Measurements from ENCODE around the gene ELOVL7. TPM values are rescaled to one million over a fixed set of nuclear protein-coding genes. Genes with fewer than 3 reads are reported as not detected.

ELOVL7 gene
- total and polyA plus RNA-seq, 4 donors, result 2.9 to 5.9 (median 4.3) TPM

DNA sequence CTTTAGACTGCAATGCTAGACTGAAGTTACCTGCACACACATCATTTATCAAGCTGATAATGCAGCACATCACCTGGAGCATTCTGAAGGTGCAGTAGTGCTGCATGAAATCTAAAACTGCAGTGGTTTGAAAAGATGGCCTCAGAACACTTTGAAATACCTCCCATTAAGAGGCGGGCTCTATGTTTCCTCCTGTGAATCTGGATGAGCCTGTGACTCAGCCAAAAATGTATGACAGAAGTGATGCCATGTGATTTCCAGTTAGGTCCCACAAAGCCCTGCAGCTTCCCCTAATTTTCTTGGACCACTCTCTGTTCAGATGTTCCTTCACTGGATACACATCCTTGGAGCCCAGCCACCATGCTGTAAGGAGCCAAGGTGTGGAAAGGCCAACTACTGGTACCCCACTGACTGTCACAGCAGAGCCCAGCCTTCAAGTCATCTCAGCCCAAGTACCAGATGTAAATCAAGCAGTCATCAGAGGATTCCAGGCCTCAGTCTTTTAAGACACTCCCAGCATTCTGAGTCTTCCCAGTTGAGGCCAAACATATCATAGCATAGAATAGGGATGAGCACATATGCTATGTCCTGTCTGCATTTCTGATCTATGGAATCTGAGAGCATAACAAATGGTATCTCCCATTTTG lies 116.9 kb downstream of the ELOVL7 start:
- WGBS, 2 donors, result 90 to 92% methylated on average over 1 of the region's 1 CpG
- Histone ChIP-seq H3K9ac (ENCODE audit: insufficient read depth in 1 of 2, low read length in 2 of 2) (no peak overlapping the region), H3K4me3 (no peak overlapping the region), H3K27me3 (ENCODE audit: control insufficient read depth in 3 of 3, insufficient read depth in 3 of 3, low read length in 2 of 3) (no peaks in the 10 kb centered on the region), H3K9me3 (ENCODE audit: control insufficient read depth in 4 of 4, insufficient read depth in 3 of 4, low read length in 3 of 4) (no peaks in the 10 kb centered on the region), H3K36me3 (ENCODE audit: control insufficient read depth in 4 of 4, insufficient read depth in 4 of 4, low read length in 4 of 4) (no peaks in the 10 kb centered on the region), H3K27ac (ENCODE audit: low read depth in 1 of 2, low read length in 1 of 2) (no peak overlapping the region), H3K4me1 (ENCODE audit: control insufficient read depth in 5 of 5, insufficient read depth in 5 of 5, low read length in 5 of 5) (no peaks in the 10 kb centered on the region)
- TF ChIP-seq CTCF (IDR thresholded peaks at IDR 0.05; ENCODE audit: control extremely low read depth, extremely low read depth), result no peak
- no peak for DNase-seq
- ATAC-seq (ENCODE audit: insufficient read depth, low FRiP score), result no peak

DNA sequence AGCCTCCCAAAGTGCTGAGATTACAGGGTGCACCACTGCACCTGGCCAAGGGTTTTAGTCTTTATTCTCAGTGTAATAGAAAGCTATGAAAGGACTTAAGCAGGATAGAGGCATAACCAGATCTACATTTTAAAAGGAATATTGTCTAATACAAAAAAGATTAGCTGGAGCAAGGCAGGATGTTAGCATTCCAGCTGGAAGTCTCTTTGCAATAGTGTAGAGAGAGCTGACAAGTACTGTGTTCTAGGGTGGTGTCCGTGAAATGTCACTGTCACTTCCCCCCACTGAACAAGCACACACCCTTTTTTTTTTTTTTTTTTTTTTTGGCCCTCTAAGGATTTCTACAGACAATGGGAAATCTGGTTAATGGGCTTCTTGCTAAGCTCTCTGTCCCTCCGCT lies 119.9 kb downstream of the ELOVL7 start:
- ATAC-seq (ENCODE audit: insufficient read depth, low FRiP score), result no peak
- Histone ChIP-seq H3K9ac (ENCODE audit: insufficient read depth in 1 of 2, low read length in 2 of 2) (no peak overlapping the region), H3K4me3 (no peak overlapping the region), H3K4me1 (ENCODE audit: control insufficient read depth in 5 of 5, insufficient read depth in 5 of 5, low read length in 5 of 5) (no peaks in the 10 kb centered on the region), H3K36me3 (ENCODE audit: control insufficient read depth in 4 of 4, insufficient read depth in 4 of 4, low read length in 4 of 4) (no peaks in the 10 kb centered on the region), H3K27ac (ENCODE audit: low read depth in 1 of 2, low read length in 1 of 2) (no peak overlapping the region), H3K27me3 (ENCODE audit: control insufficient read depth in 3 of 3, insufficient read depth in 3 of 3, low read length in 2 of 3) (no peaks in the 10 kb centered on the region), H3K9me3 (ENCODE audit: control insufficient read depth in 4 of 4, insufficient read depth in 3 of 4, low read length in 3 of 4) (no peaks in the 10 kb centered on the region)
- no peak for TF ChIP-seq CTCF (IDR thresholded peaks at IDR 0.05; ENCODE audit: control extremely low read depth, extremely low read depth)
- 70 to 75% methylated on average over 2 of the region's 2 CpGs for WGBS, 2 donors
- no peak for DNase-seq

DNA sequence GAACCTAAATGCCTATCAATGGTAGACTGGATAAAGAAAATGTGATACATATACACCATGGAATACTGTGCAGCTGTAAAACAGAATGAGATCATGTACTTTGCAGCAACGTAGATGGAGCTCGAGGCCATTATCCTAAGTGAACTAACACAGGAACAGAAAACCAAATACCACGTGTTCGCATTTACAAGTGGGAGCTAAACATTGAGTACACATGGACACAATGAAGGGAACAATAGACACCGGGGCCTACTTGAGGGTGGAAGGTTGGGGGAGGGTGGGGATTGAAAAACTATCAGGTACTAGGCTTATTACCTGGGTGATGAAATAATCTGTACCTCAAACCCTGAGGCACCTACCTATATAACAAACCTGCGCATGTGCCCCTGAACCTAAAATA lies 121.7 kb downstream of the ELOVL7 start:
- H3K4me3 ChIP-seq, result no peak overlapping the region
- no peaks in the 10 kb centered on the region for H3K9me3 ChIP-seq (ENCODE audit: control insufficient read depth in 4 of 4, insufficient read depth in 3 of 4, low read length in 3 of 4)
- no peaks in the 10 kb centered on the region for H3K36me3 ChIP-seq (ENCODE audit: control insufficient read depth in 4 of 4, insufficient read depth in 4 of 4, low read length in 4 of 4)
- H3K9ac ChIP-seq (ENCODE audit: insufficient read depth in 1 of 2, low read length in 2 of 2), result no peak overlapping the region
- peak in 2 of 3 donors; percentile 8 to 13 for DNase-seq
- no peaks in the 10 kb centered on the region for H3K27me3 ChIP-seq (ENCODE audit: control insufficient read depth in 3 of 3, insufficient read depth in 3 of 3, low read length in 2 of 3)
- no peak overlapping the region for H3K27ac ChIP-seq (ENCODE audit: low read depth in 1 of 2, low read length in 1 of 2)
- ATAC-seq (ENCODE audit: insufficient read depth, low FRiP score), result no peak
- no peaks in the 10 kb centered on the region for H3K4me1 ChIP-seq (ENCODE audit: control insufficient read depth in 5 of 5, insufficient read depth in 5 of 5, low read length in 5 of 5)
- no peak for TF ChIP-seq CTCF (IDR thresholded peaks at IDR 0.05; ENCODE audit: control extremely low read depth, extremely low read depth)
- WGBS, 2 donors, result 66 to 85% methylated on average over 6 of the region's 6 CpGs

GRCh38 chr5:60719329-60719728 lies 124.7 kb downstream of the ELOVL7 start:
- Histone ChIP-seq H3K27ac (ENCODE audit: low read depth in 1 of 2, low read length in 1 of 2) (no peak overlapping the region), H3K4me3 (no peak overlapping the region), H3K9me3 (ENCODE audit: control insufficient read depth in 4 of 4, insufficient read depth in 3 of 4, low read length in 3 of 4) (peaks cover 0 to 3% (median 0%) of the 10 kb centered on the region in 4 donors), H3K27me3 (ENCODE audit: control insufficient read depth in 3 of 3, insufficient read depth in 3 of 3, low read length in 2 of 3) (no peaks in the 10 kb centered on the region), H3K36me3 (ENCODE audit: control insufficient read depth in 4 of 4, insufficient read depth in 4 of 4, low read length in 4 of 4) (no peaks in the 10 kb centered on the region), H3K9ac (ENCODE audit: insufficient read depth in 1 of 2, low read length in 2 of 2) (no peak overlapping the region), H3K4me1 (ENCODE audit: control insufficient read depth in 5 of 5, insufficient read depth in 5 of 5, low read length in 5 of 5) (no peaks in the 10 kb centered on the region)
- no peak for TF ChIP-seq CTCF (IDR thresholded peaks at IDR 0.05; ENCODE audit: control extremely low read depth, extremely low read depth)
- DNase-seq, result no peak
- ATAC-seq (ENCODE audit: insufficient read depth, low FRiP score), result no peak

All from lung (tissue), 12 donors.